Small intestine (tissue), 7 donors: ENCODE results near the gene GNAS. TPM values are rescaled to one million over a fixed set of nuclear protein-coding genes. Genes with fewer than 3 reads are reported as not detected.

Source experiments
- DNase-seq, 2 donors: peaks; one replicate each; pipeline versions ENCODE4 v3.0.0 to v3.0.0-alpha.2; 2013
- FAIRE-seq: peaks from 2 replicates; lab custom pipeline; 2012; peaks lifted over from hg19 to GRCh38; lab: Jason Lieb, UNC
- H3K27ac ChIP-seq, 3 donors: one replicate each; pipeline ENCODE4 v1.5.1; 2013; ENCODE audit warnings: low read length in 2 of 3, mild to moderate bottlenecking in 2 of 3, control low read depth in 1 of 3, inconsistent platforms in 1 of 3, low read depth in 1 of 3, moderate library complexity in 1 of 3
- H3K27me3 ChIP-seq, 3 donors: one replicate each; pipeline ENCODE4 v1.6.1; 2013; ENCODE audit warnings: low read length in 3 of 3, inconsistent platforms in 1 of 3; ENCODE audit not compliant: control insufficient read depth in 3 of 3, insufficient read depth in 3 of 3
- H3K36me3 ChIP-seq, 3 donors: one replicate each; pipeline ENCODE4 v1.6.1; 2013; ENCODE audit warnings: low read length in 3 of 3, inconsistent platforms in 1 of 3, low read depth in 1 of 3, mild to moderate bottlenecking in 1 of 3, moderate library complexity in 1 of 3; ENCODE audit not compliant: control insufficient read depth in 3 of 3, insufficient read depth in 2 of 3
- H3K4me1 ChIP-seq, 3 donors: one replicate each; pipeline ENCODE4 v1.6.1; 2013; ENCODE audit warnings: low read length in 2 of 3, inconsistent platforms in 1 of 3, low read depth in 1 of 3, mild to moderate bottlenecking in 1 of 3, moderate library complexity in 1 of 3; ENCODE audit not compliant: control insufficient read depth in 3 of 3, insufficient read depth in 2 of 3
- H3K4me3 ChIP-seq, 3 donors: one replicate each; pipeline ENCODE4 v1.5.1; 2013; ENCODE audit warnings: low read length in 3 of 3, control low read depth in 1 of 3, inconsistent platforms in 1 of 3, low read depth in 1 of 3, mild to moderate bottlenecking in 1 of 3, moderate library complexity in 1 of 3
- H3K9me3 ChIP-seq, 2 donors: one replicate each; pipeline ENCODE4 v1.6.1; 2013; ENCODE audit warnings: low read depth in 1 of 2, low read length in 1 of 2; ENCODE audit not compliant: control insufficient read depth in 2 of 2, insufficient read depth in 1 of 2
- WGBS, 3 donors: extraction: QIAGEN DNeasy Blood & Tissue Kit; methylation state at CpG; one replicate each; pipeline ENCODE4 v1.1.7; 2013; 5-methylcytosine and 5-hydroxymethylcytosine counted together
- polyA plus RNA-seq, 4 donors: library from polyadenylated mRNA; stranded (reverse) in 3 of 4; unstranded in 1 of 4; fragments of 200-250 nt in 3 of 4; fragments of 120-200 nt in 1 of 4; gene quantifications; one replicate each; pipeline versions ENCODE4 v1.2.1 to v1.2.3, GENCODE V29; 2013
- donor health status: healthy with polysubstance abuse.
- donor health status: control.
- donor health status: control.
- donor health status: Bipolar disorder and iron deficiency.
- donor health status: healthy.

Gene GNAS
- polyA plus RNA-seq, 4 donors: 493 to 875 (median 655) TPM

DNA sequence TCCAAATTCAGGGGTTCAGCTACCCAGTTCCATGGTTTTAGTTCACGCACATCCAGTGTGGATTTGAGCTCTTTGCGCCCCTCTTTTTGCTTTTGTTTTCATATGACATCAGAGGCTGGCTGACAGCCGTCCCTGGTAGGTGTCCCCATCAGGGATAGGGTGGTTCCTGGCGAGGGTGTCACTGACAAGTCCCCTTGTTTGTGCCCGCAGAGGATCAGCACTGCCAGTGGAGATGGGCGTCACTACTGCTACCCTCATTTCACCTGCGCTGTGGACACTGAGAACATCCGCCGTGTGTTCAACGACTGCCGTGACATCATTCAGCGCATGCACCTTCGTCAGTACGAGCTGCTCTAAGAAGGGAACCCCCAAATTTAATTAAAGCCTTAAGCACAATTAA is 58.0 kb downstream of the GNAS start:
- H3K27ac ChIP-seq: no peak overlapping the region
- H3K27me3 ChIP-seq: no peaks in the 10 kb centered on the region
- no peak overlapping the region for H3K4me3 ChIP-seq
- FAIRE-seq (no peak), DNase-seq (no peak)
- peaks cover 0 to 5% (median 0%) of the 10 kb centered on the region in 3 donors for H3K4me1 ChIP-seq
- H3K36me3 ChIP-seq: peaks cover 22 to 34% (median 26%) of the 10 kb centered on the region in 3 donors
- WGBS, 3 donors: 94 to 96% (median 96%) methylated on average over 14 of the region's 14 CpGs
- no peaks in the 10 kb centered on the region for H3K9me3 ChIP-seq

DNA sequence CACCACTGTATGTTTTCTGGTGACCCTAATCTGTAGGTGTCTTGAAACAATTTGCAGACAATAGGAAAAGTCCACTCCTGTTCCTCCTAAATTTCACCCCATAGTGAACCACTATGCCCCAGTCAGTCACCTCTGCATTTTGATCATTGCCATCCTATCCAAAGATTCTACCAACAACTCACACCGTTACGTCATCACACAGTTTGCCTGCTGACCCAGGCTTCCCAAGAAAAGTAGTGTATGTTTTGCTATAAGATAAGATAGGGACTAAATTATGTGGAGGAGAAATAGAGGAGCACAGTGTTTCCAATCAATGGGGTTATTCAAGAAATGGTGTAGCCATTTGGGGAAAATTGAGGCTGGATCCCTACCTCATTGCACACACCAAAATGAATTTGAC is 58.8 kb downstream of the GNAS start:
- FAIRE-seq: no peak
- H3K4me3 ChIP-seq: no peak overlapping the region
- 92 to 100% (median 98%) methylated on average over 2 of the region's 2 CpGs for WGBS, 3 donors

DNA sequence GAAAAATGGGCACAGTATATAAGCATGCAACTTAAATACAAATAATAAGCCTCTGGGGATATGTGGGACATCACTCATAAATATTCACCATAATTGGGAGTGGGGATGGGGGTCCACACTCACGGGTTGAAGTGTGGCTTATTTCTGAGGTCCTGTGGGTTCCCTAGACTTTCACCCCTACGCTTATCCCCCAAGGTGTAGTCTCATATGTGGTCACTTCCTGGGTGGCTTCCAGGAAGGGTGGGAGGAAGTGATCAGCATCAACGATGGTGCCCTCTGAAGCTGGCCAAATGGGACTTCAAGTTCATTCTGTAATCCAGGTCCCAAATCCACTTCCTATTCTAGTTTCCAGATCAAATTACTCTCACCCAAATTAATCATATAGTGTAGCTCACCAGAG is 59.5 kb downstream of the GNAS start:
- no peak for FAIRE-seq
- peaks cover 0 to 3% (median 0%) of the 10 kb centered on the region in 3 donors for H3K4me1 ChIP-seq
- 45 to 49% (median 48%) methylated on average over 3 of the region's 3 CpGs for WGBS, 3 donors

More for the DNA sequence above, 58.8 kb downstream of the GNAS start:
- Histone ChIP-seq H3K27ac (no peak overlapping the region), H3K36me3 (peaks cover 22 to 31% (median 26%) of the 10 kb centered on the region in 3 donors), H3K4me1 (peaks cover 0 to 5% (median 0%) of the 10 kb centered on the region in 3 donors), H3K9me3 (no peaks in the 10 kb centered on the region), H3K27me3 (no peaks in the 10 kb centered on the region)
- DNase-seq: no peak

DNA sequence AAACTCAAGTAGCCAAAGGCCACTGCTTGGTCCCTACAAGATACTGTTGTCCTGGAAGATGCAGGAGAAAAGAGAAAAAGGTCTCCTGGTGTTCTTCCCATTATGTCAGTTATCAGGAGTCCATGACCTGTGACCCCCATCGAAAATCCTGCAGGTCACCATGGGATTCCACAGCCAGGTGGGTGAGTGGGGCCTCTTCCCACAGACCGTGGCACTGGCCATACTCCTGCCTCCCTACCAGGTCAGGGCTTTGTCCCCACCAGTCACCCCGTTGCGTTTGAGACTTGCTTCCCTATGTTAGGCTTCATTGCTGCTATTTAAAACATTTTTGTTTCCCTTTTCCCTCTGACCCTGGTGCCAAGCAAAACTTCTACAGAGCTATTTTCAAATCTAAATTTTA is 60.6 kb downstream of the GNAS start:
- DNase-seq: no peak
- 82 to 86% (median 83%) methylated on average over 4 of the region's 4 CpGs for WGBS, 3 donors
- peaks cover 19 to 26% (median 19%) of the 10 kb centered on the region in 3 donors for H3K36me3 ChIP-seq
- no peak overlapping the region for H3K27ac ChIP-seq
- H3K9me3 ChIP-seq: no peaks in the 10 kb centered on the region
- no peaks in the 10 kb centered on the region for H3K27me3 ChIP-seq
- FAIRE-seq: no peak
- H3K4me1 ChIP-seq: no peaks in the 10 kb centered on the region
- no peak overlapping the region for H3K4me3 ChIP-seq

More for the DNA sequence above, 59.5 kb downstream of the GNAS start:
- Histone ChIP-seq H3K27me3 (no peaks in the 10 kb centered on the region), H3K36me3 (peaks cover 22 to 29% (median 23%) of the 10 kb centered on the region in 3 donors), H3K9me3 (no peaks in the 10 kb centered on the region), H3K27ac (no peak overlapping the region), H3K4me3 (no peak overlapping the region)
- no peak for DNase-seq

DNA sequence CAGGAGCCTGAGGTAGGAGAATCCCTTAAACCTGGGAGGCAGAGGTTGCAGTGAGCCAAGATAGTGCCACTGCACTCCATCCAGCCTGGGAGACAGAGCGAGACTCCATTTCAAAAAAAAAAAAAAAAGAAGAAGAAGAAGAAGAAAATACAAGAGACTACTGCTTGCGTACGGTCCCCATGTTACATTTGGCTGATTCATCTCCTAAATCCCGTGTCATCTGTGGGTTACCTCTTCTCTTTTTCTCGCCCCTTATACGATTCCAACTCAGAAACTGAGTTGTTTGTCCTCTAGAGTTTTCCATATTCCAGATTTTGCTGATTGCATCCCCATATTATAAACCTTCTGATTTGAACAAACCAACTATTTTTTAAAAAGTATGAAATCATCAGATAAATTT is 66.1 kb downstream of the GNAS start:
- no peaks in the 10 kb centered on the region for H3K9me3 ChIP-seq
- no peaks in the 10 kb centered on the region for H3K36me3 ChIP-seq
- H3K27me3 ChIP-seq: no peaks in the 10 kb centered on the region
- no peaks in the 10 kb centered on the region for H3K4me1 ChIP-seq
- H3K4me3 ChIP-seq: no peak overlapping the region
- DNase-seq (no peak), FAIRE-seq (no peak)
- 89 to 92% (median 90%) methylated on average over 6 of the region's 6 CpGs for WGBS, 3 donors
- H3K27ac ChIP-seq: no peak overlapping the region

DNA sequence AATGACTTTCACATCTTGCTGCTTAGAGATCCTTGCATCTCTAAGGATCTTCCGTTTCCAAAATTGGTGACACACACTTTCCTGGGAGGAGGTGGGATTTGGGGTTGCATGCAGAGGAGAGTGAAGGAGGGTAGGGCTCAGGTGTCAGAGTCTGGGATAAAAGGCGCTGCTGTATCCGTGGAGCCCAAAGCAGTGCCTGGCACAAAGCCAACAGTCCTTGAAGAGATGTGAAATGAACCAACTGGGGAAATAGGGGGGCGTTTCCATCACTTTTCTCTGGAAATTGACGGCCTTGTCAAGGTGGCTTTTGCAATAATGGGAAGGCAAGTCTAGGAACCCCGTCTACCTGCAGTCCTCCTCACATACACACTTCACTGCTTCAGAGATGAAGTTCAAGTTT is 69.0 kb downstream of the GNAS start:
- Histone ChIP-seq H3K27ac (no peak overlapping the region), H3K36me3 (no peaks in the 10 kb centered on the region), H3K4me3 (no peak overlapping the region), H3K9me3 (no peaks in the 10 kb centered on the region), H3K27me3 (no peaks in the 10 kb centered on the region), H3K4me1 (no peaks in the 10 kb centered on the region)
- 54 to 67% (median 63%) methylated on average over 6 of the region's 6 CpGs for WGBS, 3 donors
- no peak for FAIRE-seq
- DNase-seq: no peak

DNA sequence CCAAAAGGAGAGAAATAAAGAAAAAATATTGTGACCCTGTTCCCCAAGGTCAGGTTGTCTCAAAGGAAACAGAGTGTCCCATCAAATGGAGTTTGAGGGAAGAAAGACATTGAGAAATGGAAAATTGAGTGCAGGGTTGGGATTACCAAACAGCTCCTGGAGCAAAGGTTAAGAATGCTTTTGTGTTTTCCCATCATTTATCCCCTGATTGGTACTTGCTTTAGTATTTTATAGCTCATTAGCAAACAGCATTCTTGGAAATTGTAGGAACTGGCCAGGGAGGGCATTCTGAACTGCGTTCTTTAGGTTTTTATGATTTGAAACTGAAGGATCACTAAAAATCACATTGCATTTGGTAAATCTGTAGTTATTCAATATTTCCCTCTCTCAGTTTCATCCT is 69.5 kb downstream of the GNAS start:
- Histone ChIP-seq H3K9me3 (no peaks in the 10 kb centered on the region), H3K36me3 (no peaks in the 10 kb centered on the region), H3K4me1 (no peaks in the 10 kb centered on the region), H3K27ac (no peak overlapping the region), H3K27me3 (no peaks in the 10 kb centered on the region), H3K4me3 (no peak overlapping the region)
- FAIRE-seq: no peak
- DNase-seq: peak in 1 of 2 donors; percentile 33
- WGBS, 3 donors: 21 to 59% (median 58%) methylated on average over 1 of the region's 1 CpG

DNA sequence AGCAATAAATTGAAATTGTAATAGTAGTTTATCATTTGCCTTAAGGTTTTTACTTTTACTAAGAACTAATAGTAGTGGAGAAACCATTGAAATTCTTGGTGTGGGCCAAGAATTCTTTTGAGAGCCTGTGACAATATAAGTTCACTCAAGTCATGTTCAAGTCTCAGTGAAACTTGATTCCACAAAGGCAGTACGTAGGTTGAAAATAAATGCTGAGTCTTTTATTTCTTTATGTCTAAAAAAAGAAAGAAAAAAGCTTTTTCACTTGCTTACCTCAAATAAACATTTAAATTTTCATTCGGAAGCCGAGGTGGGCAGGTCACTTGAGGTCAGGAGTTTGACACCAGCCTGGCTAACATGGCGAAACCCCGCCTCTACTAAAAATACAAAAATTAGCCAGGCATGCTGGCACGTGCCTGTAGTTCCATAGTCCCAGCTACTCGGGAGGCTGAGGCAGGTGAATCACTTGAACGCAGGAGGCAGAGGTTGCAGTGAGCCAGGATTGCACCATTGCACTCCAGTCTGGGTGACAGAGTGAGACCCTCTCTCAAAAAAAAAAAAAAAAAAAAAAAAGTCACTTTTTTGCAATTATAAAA is 70.7 kb downstream of the GNAS start:
- no peaks in the 10 kb centered on the region for H3K9me3 ChIP-seq
- FAIRE-seq (no peak), DNase-seq (no peak)
- 82 to 87% (median 86%) methylated on average over 8 of the region's 8 CpGs for WGBS, 3 donors
- H3K4me1 ChIP-seq: no peaks in the 10 kb centered on the region
- no peak overlapping the region for H3K27ac ChIP-seq
- H3K27me3 ChIP-seq: no peaks in the 10 kb centered on the region
- H3K36me3 ChIP-seq: no peaks in the 10 kb centered on the region
- H3K4me3 ChIP-seq: no peak overlapping the region
